Measurements from ENCODE around the gene C1QTNF6. TPM values are rescaled to one million over a fixed set of nuclear protein-coding genes. Genes with fewer than 3 reads are reported as not detected.

Gene C1QTNF6
- polyA plus RNA-seq, 2 donors: 1.3 to 4.9 TPM

GRCh38 chr22:37213941-37214730 is 26.1 kb upstream of the C1QTNF6 start:
- H3K4me1 ChIP-seq (ENCODE audit: control insufficient read depth in 2 of 2, insufficient read depth in 2 of 2, low read length in 1 of 2): no peaks in the 10 kb centered on the region
- H3K36me3 ChIP-seq (ENCODE audit: control insufficient read depth in 2 of 2, insufficient read depth in 2 of 2, low read length in 1 of 2): no peaks in the 10 kb centered on the region
- no peak overlapping the region for H3K4me3 ChIP-seq (ENCODE audit: low read depth in 1 of 2, low read length in 2 of 2)
- H3K27ac ChIP-seq (ENCODE audit: low read depth in 2 of 2, low read length in 1 of 2): no peak overlapping the region
- H3K9me3 ChIP-seq (ENCODE audit: control insufficient read depth in 2 of 2, insufficient read depth in 1 of 2, low read depth in 1 of 2, low read length in 1 of 2): no peaks in the 10 kb centered on the region
- peaks cover 0 to under 1% of the 10 kb centered on the region in 2 donors for H3K27me3 ChIP-seq (ENCODE audit: control insufficient read depth in 1 of 2, insufficient read depth in 2 of 2, low read length in 2 of 2)
- WGBS, 2 donors: 78 to 86% methylated on average over 13 of the region's 13 CpGs

- no peaks in the 10 kb centered on the region for H3K36me3 ChIP-seq (ENCODE audit: control insufficient read depth in 2 of 2, insufficient read depth in 2 of 2, low read length in 1 of 2)
- no peaks in the 10 kb centered on the region for H3K9me3 ChIP-seq (ENCODE audit: control insufficient read depth in 2 of 2, insufficient read depth in 1 of 2, low read depth in 1 of 2, low read length in 1 of 2)
- no peak overlapping the region for H3K4me3 ChIP-seq (ENCODE audit: low read depth in 1 of 2, low read length in 2 of 2)
- H3K27me3 ChIP-seq (ENCODE audit: control insufficient read depth in 1 of 2, insufficient read depth in 2 of 2, low read length in 2 of 2): no peaks in the 10 kb centered on the region
- WGBS, 2 donors: 88 to 90% methylated on average over 18 of the region's 18 CpGs
- H3K4me1 ChIP-seq (ENCODE audit: control insufficient read depth in 2 of 2, insufficient read depth in 2 of 2, low read length in 1 of 2): no peaks in the 10 kb centered on the region
- no peak overlapping the region for H3K27ac ChIP-seq (ENCODE audit: low read depth in 2 of 2, low read length in 1 of 2)
These were observed 25.3 kb upstream of the C1QTNF6 start for GRCh38 chr22:37213218-37213855.

GRCh38 chr22:37212174-37212906 is 24.3 kb upstream of the C1QTNF6 start, which contains the start of gene SSTR3:
TSS of gene SSTR3 (minus strand) at chr22:37212477. CDS start at chr22:37207803, 4,674 bp downstream.
- H3K4me3 ChIP-seq (ENCODE audit: low read depth in 1 of 2, low read length in 2 of 2): no peak within 1 kb of the TSS
- no peak within 1 kb of the TSS for H3K27ac ChIP-seq (ENCODE audit: low read depth in 2 of 2, low read length in 1 of 2)
- H3K4me1 ChIP-seq (ENCODE audit: control insufficient read depth in 2 of 2, insufficient read depth in 2 of 2, low read length in 1 of 2): no peaks in the 10 kb centered on the region
- no peaks in the 10 kb centered on the region for H3K27me3 ChIP-seq (ENCODE audit: control insufficient read depth in 1 of 2, insufficient read depth in 2 of 2, low read length in 2 of 2)
- no peaks in the 10 kb centered on the region for H3K9me3 ChIP-seq (ENCODE audit: control insufficient read depth in 2 of 2, insufficient read depth in 1 of 2, low read depth in 1 of 2, low read length in 1 of 2)
- WGBS, 2 donors: 22 to 29% methylated on average over 20 to 23 of the region's 23 CpGs
- no peaks in the 10 kb centered on the region for H3K36me3 ChIP-seq (ENCODE audit: control insufficient read depth in 2 of 2, insufficient read depth in 2 of 2, low read length in 1 of 2)

- Histone ChIP-seq H3K4me1 (ENCODE audit: control insufficient read depth in 2 of 2, insufficient read depth in 2 of 2, low read length in 1 of 2) (no peaks in the 10 kb centered on the region), H3K27me3 (ENCODE audit: control insufficient read depth in 1 of 2, insufficient read depth in 2 of 2, low read length in 2 of 2) (no peaks in the 10 kb centered on the region), H3K36me3 (ENCODE audit: control insufficient read depth in 2 of 2, insufficient read depth in 2 of 2, low read length in 1 of 2) (no peaks in the 10 kb centered on the region), H3K27ac (ENCODE audit: low read depth in 2 of 2, low read length in 1 of 2) (no peak overlapping the region), H3K9me3 (ENCODE audit: control insufficient read depth in 2 of 2, insufficient read depth in 1 of 2, low read depth in 1 of 2, low read length in 1 of 2) (no peaks in the 10 kb centered on the region), H3K4me3 (ENCODE audit: low read depth in 1 of 2, low read length in 2 of 2) (no peak overlapping the region)
- 72 to 78% methylated on average over 6 of the region's 6 CpGs for WGBS, 2 donors
These were observed 23.8 kb upstream of the C1QTNF6 start for GRCh38 chr22:37211866-37212173.

GRCh38 chr22:37211075-37211865 is 23.2 kb upstream of the C1QTNF6 start:
- Histone ChIP-seq H3K4me1 (ENCODE audit: control insufficient read depth in 2 of 2, insufficient read depth in 2 of 2, low read length in 1 of 2) (no peaks in the 10 kb centered on the region), H3K27me3 (ENCODE audit: control insufficient read depth in 1 of 2, insufficient read depth in 2 of 2, low read length in 2 of 2) (no peaks in the 10 kb centered on the region), H3K36me3 (ENCODE audit: control insufficient read depth in 2 of 2, insufficient read depth in 2 of 2, low read length in 1 of 2) (no peaks in the 10 kb centered on the region), H3K9me3 (ENCODE audit: control insufficient read depth in 2 of 2, insufficient read depth in 1 of 2, low read depth in 1 of 2, low read length in 1 of 2) (no peaks in the 10 kb centered on the region), H3K4me3 (ENCODE audit: low read depth in 1 of 2, low read length in 2 of 2) (no peak overlapping the region), H3K27ac (ENCODE audit: low read depth in 2 of 2, low read length in 1 of 2) (no peak overlapping the region)
- WGBS, 2 donors: 54 to 62% methylated on average over 24 of the region's 24 CpGs

- Histone ChIP-seq H3K27me3 (ENCODE audit: control insufficient read depth in 1 of 2, insufficient read depth in 2 of 2, low read length in 2 of 2) (no peaks in the 10 kb centered on the region), H3K4me3 (ENCODE audit: low read depth in 1 of 2, low read length in 2 of 2) (no peak overlapping the region), H3K36me3 (ENCODE audit: control insufficient read depth in 2 of 2, insufficient read depth in 2 of 2, low read length in 1 of 2) (no peaks in the 10 kb centered on the region), H3K9me3 (ENCODE audit: control insufficient read depth in 2 of 2, insufficient read depth in 1 of 2, low read depth in 1 of 2, low read length in 1 of 2) (no peaks in the 10 kb centered on the region), H3K4me1 (ENCODE audit: control insufficient read depth in 2 of 2, insufficient read depth in 2 of 2, low read length in 1 of 2) (no peaks in the 10 kb centered on the region), H3K27ac (ENCODE audit: low read depth in 2 of 2, low read length in 1 of 2) (no peak overlapping the region)
- 76 to 79% methylated on average over 15 of the region's 15 CpGs for WGBS, 2 donors
These were observed 22.2 kb upstream of the C1QTNF6 start for GRCh38 chr22:37210041-37210803.

GRCh38 chr22:37209140-37209845 is 21.2 kb upstream of the C1QTNF6 start:
- H3K36me3 ChIP-seq (ENCODE audit: control insufficient read depth in 2 of 2, insufficient read depth in 2 of 2, low read length in 1 of 2): no peaks in the 10 kb centered on the region
- H3K27me3 ChIP-seq (ENCODE audit: control insufficient read depth in 1 of 2, insufficient read depth in 2 of 2, low read length in 2 of 2): no peaks in the 10 kb centered on the region
- no peaks in the 10 kb centered on the region for H3K4me1 ChIP-seq (ENCODE audit: control insufficient read depth in 2 of 2, insufficient read depth in 2 of 2, low read length in 1 of 2)
- H3K27ac ChIP-seq (ENCODE audit: low read depth in 2 of 2, low read length in 1 of 2): no peak overlapping the region
- no peak overlapping the region for H3K4me3 ChIP-seq (ENCODE audit: low read depth in 1 of 2, low read length in 2 of 2)
- H3K9me3 ChIP-seq (ENCODE audit: control insufficient read depth in 2 of 2, insufficient read depth in 1 of 2, low read depth in 1 of 2, low read length in 1 of 2): no peaks in the 10 kb centered on the region
- WGBS, 2 donors: 79 to 83% methylated on average over 9 of the region's 9 CpGs

GRCh38 chr22:37208401-37209139 is 20.5 kb upstream of the C1QTNF6 start:
- Histone ChIP-seq H3K4me1 (ENCODE audit: control insufficient read depth in 2 of 2, insufficient read depth in 2 of 2, low read length in 1 of 2) (no peaks in the 10 kb centered on the region), H3K27me3 (ENCODE audit: control insufficient read depth in 1 of 2, insufficient read depth in 2 of 2, low read length in 2 of 2) (no peaks in the 10 kb centered on the region), H3K9me3 (ENCODE audit: control insufficient read depth in 2 of 2, insufficient read depth in 1 of 2, low read depth in 1 of 2, low read length in 1 of 2) (no peaks in the 10 kb centered on the region), H3K27ac (ENCODE audit: low read depth in 2 of 2, low read length in 1 of 2) (no peak overlapping the region), H3K36me3 (ENCODE audit: control insufficient read depth in 2 of 2, insufficient read depth in 2 of 2, low read length in 1 of 2) (no peaks in the 10 kb centered on the region), H3K4me3 (ENCODE audit: low read depth in 1 of 2, low read length in 2 of 2) (no peak overlapping the region)
- 90% methylated on average over 7 of the region's 7 CpGs for WGBS, 2 donors
